ENCODE measurements around the gene DCPS.
"Not testable (repeated sequence)": the region's sequence is repeated elsewhere in the genome, so short reads cannot be mapped to it uniquely, and the experiment has no call there.

DCPS gene

GRCh38 chr11:126368336-126369119, 64.7 kb downstream of the DCPS start:
- H3K27ac ChIP-seq (ENCODE audit: low read depth, low read length, poor library complexity, severe bottlenecking); H3K27me3 ChIP-seq (ENCODE audit: insufficient read depth, low read length); H4K20me1 ChIP-seq (ENCODE audit: insufficient read depth, low read length); H3K36me3 ChIP-seq (ENCODE audit: insufficient read depth, low read length); H3K4me1 ChIP-seq (ENCODE audit: insufficient read depth, low read length, severe bottlenecking); H2AFZ ChIP-seq (ENCODE audit: low read length); H3K9ac ChIP-seq (ENCODE audit: low read length); H3K9me2 ChIP-seq (ENCODE audit: low read depth, low read length); H3K9me3 ChIP-seq (ENCODE audit: low read length); H3K79me2 ChIP-seq (ENCODE audit: insufficient read depth, low read length); H3K4me3 ChIP-seq (ENCODE audit: low read depth, low read length, poor library complexity, severe bottlenecking); H3K4me2 ChIP-seq (ENCODE audit: low read length); H3F3A ChIP-seq (ENCODE audit: insufficient read depth, low read length): not testable (repeated sequence)

GRCh38 chr11:126370016-126370415, 66.2 kb downstream of the DCPS start:
- no peaks in the 10 kb centered on the region for H3K4me1 ChIP-seq (ENCODE audit: insufficient read depth, low read length, severe bottlenecking)
- H3K79me2 ChIP-seq (ENCODE audit: insufficient read depth, low read length) = no peaks in the 10 kb centered on the region
- no peak overlapping the region for H3K4me2 ChIP-seq (ENCODE audit: low read length)

GRCh38 chr11:126371595-126371994, 67.7 kb downstream of the DCPS start:
- Histone ChIP-seq H3K4me3 (ENCODE audit: low read depth, low read length, poor library complexity, severe bottlenecking) (no peak overlapping the region), H4K20me1 (ENCODE audit: insufficient read depth, low read length) (no peaks in the 10 kb centered on the region), H3K79me2 (ENCODE audit: insufficient read depth, low read length) (no peaks in the 10 kb centered on the region), H3K4me1 (ENCODE audit: insufficient read depth, low read length, severe bottlenecking) (no peaks in the 10 kb centered on the region), H2AFZ (ENCODE audit: low read length) (no peak overlapping the region), H3K9me3 (ENCODE audit: low read length) (no peaks in the 10 kb centered on the region), H3K9ac (ENCODE audit: low read length) (no peak overlapping the region), H3K9me2 (ENCODE audit: low read depth, low read length) (no peaks in the 10 kb centered on the region), H3F3A (ENCODE audit: insufficient read depth, low read length) (no peaks in the 10 kb centered on the region), H3K36me3 (ENCODE audit: insufficient read depth, low read length) (no peaks in the 10 kb centered on the region), H3K27ac (ENCODE audit: low read depth, low read length, poor library complexity, severe bottlenecking) (no peak overlapping the region), H3K27me3 (ENCODE audit: insufficient read depth, low read length) (no peaks in the 10 kb centered on the region), H3K4me2 (ENCODE audit: low read length) (no peak overlapping the region)
- TF ChIP-seq CTCF (IDR thresholded peaks at IDR 0.05; ENCODE audit: low read length) (no peak), EZH2 (IDR thresholded peaks at IDR 0.05; ENCODE audit: borderline replicate concordance, low read length) (no peak)

More at GRCh38 chr11:126370016-126370415, 66.2 kb downstream of the DCPS start:
- Histone ChIP-seq H2AFZ (ENCODE audit: low read length) (no peak overlapping the region), H3F3A (ENCODE audit: insufficient read depth, low read length) (no peaks in the 10 kb centered on the region), H3K27me3 (ENCODE audit: insufficient read depth, low read length) (no peaks in the 10 kb centered on the region), H3K27ac (ENCODE audit: low read depth, low read length, poor library complexity, severe bottlenecking) (no peak overlapping the region), H3K9me2 (ENCODE audit: low read depth, low read length) (no peaks in the 10 kb centered on the region), H3K9ac (ENCODE audit: low read length) (no peak overlapping the region), H3K4me3 (ENCODE audit: low read depth, low read length, poor library complexity, severe bottlenecking) (no peak overlapping the region), H3K9me3 (ENCODE audit: low read length) (no peaks in the 10 kb centered on the region), H4K20me1 (ENCODE audit: insufficient read depth, low read length) (no peaks in the 10 kb centered on the region), H3K36me3 (ENCODE audit: insufficient read depth, low read length) (no peaks in the 10 kb centered on the region)
- TF ChIP-seq CTCF (IDR thresholded peaks at IDR 0.05; ENCODE audit: low read length) = no peak
- TF ChIP-seq EZH2 (IDR thresholded peaks at IDR 0.05; ENCODE audit: borderline replicate concordance, low read length) = no peak

GRCh38 chr11:126373389-126374066, 69.7 kb downstream of the DCPS start:
- not testable (repeated sequence) for H3K4me3 ChIP-seq (ENCODE audit: low read depth, low read length, poor library complexity, severe bottlenecking); H3K79me2 ChIP-seq (ENCODE audit: insufficient read depth, low read length); H3K4me1 ChIP-seq (ENCODE audit: insufficient read depth, low read length, severe bottlenecking); H3F3A ChIP-seq (ENCODE audit: insufficient read depth, low read length); H2AFZ ChIP-seq (ENCODE audit: low read length); H3K27me3 ChIP-seq (ENCODE audit: insufficient read depth, low read length); H3K36me3 ChIP-seq (ENCODE audit: insufficient read depth, low read length); H3K9ac ChIP-seq (ENCODE audit: low read length); H3K9me3 ChIP-seq (ENCODE audit: low read length); H4K20me1 ChIP-seq (ENCODE audit: insufficient read depth, low read length); H3K9me2 ChIP-seq (ENCODE audit: low read depth, low read length); H3K27ac ChIP-seq (ENCODE audit: low read depth, low read length, poor library complexity, severe bottlenecking); H3K4me2 ChIP-seq (ENCODE audit: low read length)

GRCh38 chr11:126374562-126375300, 70.9 kb downstream of the DCPS start:
- H3K27ac ChIP-seq (ENCODE audit: low read depth, low read length, poor library complexity, severe bottlenecking); H3F3A ChIP-seq (ENCODE audit: insufficient read depth, low read length); H3K9me2 ChIP-seq (ENCODE audit: low read depth, low read length); H3K9ac ChIP-seq (ENCODE audit: low read length); H3K4me1 ChIP-seq (ENCODE audit: insufficient read depth, low read length, severe bottlenecking); H4K20me1 ChIP-seq (ENCODE audit: insufficient read depth, low read length); H3K4me2 ChIP-seq (ENCODE audit: low read length); H2AFZ ChIP-seq (ENCODE audit: low read length); H3K9me3 ChIP-seq (ENCODE audit: low read length); H3K36me3 ChIP-seq (ENCODE audit: insufficient read depth, low read length); H3K79me2 ChIP-seq (ENCODE audit: insufficient read depth, low read length); H3K4me3 ChIP-seq (ENCODE audit: low read depth, low read length, poor library complexity, severe bottlenecking); H3K27me3 ChIP-seq (ENCODE audit: insufficient read depth, low read length): not testable (repeated sequence)

All from OCI-LY1 (cell line).